ENCODE results near the gene CTBP2. TPM values are rescaled to one million over a fixed set of nuclear protein-coding genes. Genes with fewer than 3 reads are reported as not detected.
A peak's percentile ranks its signal among the peaks of the same experiment; 100 is the strongest.
"Not testable (repeated sequence)": the region's sequence is repeated elsewhere in the genome, so short reads cannot be mapped to it uniquely, and the experiment has no call there.

Gene CTBP2
- total RNA-seq, 1 donor from 2014 or later = 90.6 TPM

GRCh38 chr10:125165584-125166573 is 5.5 kb upstream of the CTBP2 start:
- Mint-ChIP-seq H3K4me1 (ENCODE audit: low read depth) (no peaks in the 10 kb centered on the region), H3K36me3 (ENCODE audit: low read depth) (no peaks in the 10 kb centered on the region), H3K4me3 (ENCODE audit: unreplicated experiment) (no peak overlapping the region), H3K27me3 (ENCODE audit: low read depth) (no peaks in the 10 kb centered on the region), H3K9me3 (ENCODE audit: low read depth) (no peaks in the 10 kb centered on the region), H3K27ac (ENCODE audit: unreplicated experiment) (no peak overlapping the region)
- no peak for DNase-seq (ENCODE audit: low spot score)
- TF ChIP-seq, protein P1, sequence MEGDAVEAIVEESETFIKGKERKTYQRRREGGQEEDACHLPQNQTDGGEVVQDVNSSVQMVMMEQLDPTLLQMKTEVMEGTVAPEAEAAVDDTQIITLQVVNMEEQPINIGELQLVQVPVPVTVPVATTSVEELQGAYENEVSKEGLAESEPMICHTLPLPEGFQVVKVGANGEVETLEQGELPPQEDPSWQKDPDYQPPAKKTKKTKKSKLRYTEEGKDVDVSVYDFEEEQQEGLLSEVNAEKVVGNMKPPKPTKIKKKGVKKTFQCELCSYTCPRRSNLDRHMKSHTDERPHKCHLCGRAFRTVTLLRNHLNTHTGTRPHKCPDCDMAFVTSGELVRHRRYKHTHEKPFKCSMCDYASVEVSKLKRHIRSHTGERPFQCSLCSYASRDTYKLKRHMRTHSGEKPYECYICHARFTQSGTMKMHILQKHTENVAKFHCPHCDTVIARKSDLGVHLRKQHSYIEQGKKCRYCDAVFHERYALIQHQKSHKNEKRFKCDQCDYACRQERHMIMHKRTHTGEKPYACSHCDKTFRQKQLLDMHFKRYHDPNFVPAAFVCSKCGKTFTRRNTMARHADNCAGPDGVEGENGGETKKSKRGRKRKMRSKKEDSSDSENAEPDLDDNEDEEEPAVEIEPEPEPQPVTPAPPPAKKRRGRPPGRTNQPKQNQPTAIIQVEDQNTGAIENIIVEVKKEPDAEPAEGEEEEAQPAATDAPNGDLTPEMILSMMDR (IDR thresholded peaks at IDR 0.05) = no peak

DNA sequence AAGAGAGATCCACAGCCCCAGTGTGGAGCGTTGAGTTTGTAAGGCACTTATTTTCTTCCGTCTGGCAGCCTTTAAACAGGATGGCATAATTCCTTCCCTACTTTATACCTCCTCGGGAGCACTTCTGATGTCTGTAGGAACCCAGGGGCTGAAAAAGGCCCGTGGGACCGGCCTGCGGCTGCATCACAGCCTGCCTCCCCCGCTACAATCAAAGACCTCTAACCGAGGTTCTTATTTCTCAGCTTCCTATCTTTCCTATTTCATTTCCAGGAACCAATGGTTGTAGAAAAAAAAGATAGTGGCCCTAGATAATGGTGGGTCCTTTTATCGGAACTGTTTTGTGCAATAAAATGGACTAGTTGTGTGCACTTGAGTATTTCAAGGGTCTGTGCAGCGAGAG is 4.1 kb upstream of the CTBP2 start:
- no peak for DNase-seq (ENCODE audit: low spot score)
- H3K27me3 Mint-ChIP-seq (ENCODE audit: low read depth) = no peaks in the 10 kb centered on the region

DNA sequence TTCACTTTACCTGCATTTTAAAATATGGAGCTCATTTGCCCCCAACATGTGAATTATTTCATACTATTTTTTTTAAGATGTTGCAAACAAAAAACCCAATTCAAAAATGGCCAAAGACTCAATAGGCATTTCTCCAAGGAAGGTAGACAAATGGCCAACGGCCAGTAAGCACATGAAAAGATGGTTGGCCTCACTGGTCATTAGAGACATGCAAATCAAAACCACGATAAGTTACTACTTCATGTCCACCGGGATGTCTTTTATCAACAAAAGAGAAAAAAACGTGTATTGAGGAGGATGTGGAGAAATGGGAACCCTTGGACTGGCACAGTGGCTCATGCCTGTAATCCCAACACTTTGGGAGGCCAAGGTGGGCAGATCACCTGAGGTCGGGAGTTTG is 3.4 kb upstream of the CTBP2 start:
- H3K4me3 Mint-ChIP-seq (ENCODE audit: unreplicated experiment) = no peak overlapping the region
- H3K4me1 Mint-ChIP-seq (ENCODE audit: low read depth) = no peaks in the 10 kb centered on the region
- H3K36me3 Mint-ChIP-seq (ENCODE audit: low read depth) = no peaks in the 10 kb centered on the region
- TF ChIP-seq, protein P1 (IDR thresholded peaks at IDR 0.05) = no peak
- DNase-seq (ENCODE audit: low spot score) = no peak
- no peaks in the 10 kb centered on the region for H3K9me3 Mint-ChIP-seq (ENCODE audit: low read depth)
- no peaks in the 10 kb centered on the region for H3K27me3 Mint-ChIP-seq (ENCODE audit: low read depth)
- H3K27ac Mint-ChIP-seq (ENCODE audit: unreplicated experiment) = no peak overlapping the region

More for the DNA sequence above, 4.1 kb upstream of the CTBP2 start:
- Mint-ChIP-seq H3K36me3 (ENCODE audit: low read depth) (no peaks in the 10 kb centered on the region), H3K4me1 (ENCODE audit: low read depth) (no peaks in the 10 kb centered on the region), H3K27ac (ENCODE audit: unreplicated experiment) (no peak overlapping the region), H3K9me3 (ENCODE audit: low read depth) (no peaks in the 10 kb centered on the region), H3K4me3 (ENCODE audit: unreplicated experiment) (no peak overlapping the region)
- TF ChIP-seq, protein P1 (IDR thresholded peaks at IDR 0.05) = no peak

DNA sequence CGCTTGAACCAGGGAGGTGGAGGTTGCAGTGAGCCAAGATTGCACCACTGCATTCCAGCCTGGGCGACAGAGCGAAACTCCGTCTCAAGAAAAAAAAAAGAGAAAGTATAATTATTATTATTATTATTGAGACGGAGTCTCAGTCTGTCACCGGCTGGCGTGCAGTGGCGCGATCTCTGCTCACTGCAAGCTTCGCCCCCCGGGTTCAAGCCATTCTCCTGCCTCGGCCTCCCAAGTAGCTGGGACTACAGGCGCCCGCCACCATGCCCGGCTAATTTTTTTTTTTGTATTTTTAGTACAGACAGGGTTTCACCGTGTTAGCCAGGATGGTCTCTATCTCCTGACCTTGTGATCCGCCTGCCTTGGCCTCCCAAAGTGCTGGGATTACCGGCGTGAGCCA is 2.9 kb upstream of the CTBP2 start:
- not testable (repeated sequence) for H3K4me3 Mint-ChIP-seq (ENCODE audit: unreplicated experiment); H3K9me3 Mint-ChIP-seq (ENCODE audit: low read depth); H3K4me1 Mint-ChIP-seq (ENCODE audit: low read depth); H3K36me3 Mint-ChIP-seq (ENCODE audit: low read depth); H3K27ac Mint-ChIP-seq (ENCODE audit: unreplicated experiment); DNase-seq (ENCODE audit: low spot score); H3K27me3 Mint-ChIP-seq (ENCODE audit: low read depth)

DNA sequence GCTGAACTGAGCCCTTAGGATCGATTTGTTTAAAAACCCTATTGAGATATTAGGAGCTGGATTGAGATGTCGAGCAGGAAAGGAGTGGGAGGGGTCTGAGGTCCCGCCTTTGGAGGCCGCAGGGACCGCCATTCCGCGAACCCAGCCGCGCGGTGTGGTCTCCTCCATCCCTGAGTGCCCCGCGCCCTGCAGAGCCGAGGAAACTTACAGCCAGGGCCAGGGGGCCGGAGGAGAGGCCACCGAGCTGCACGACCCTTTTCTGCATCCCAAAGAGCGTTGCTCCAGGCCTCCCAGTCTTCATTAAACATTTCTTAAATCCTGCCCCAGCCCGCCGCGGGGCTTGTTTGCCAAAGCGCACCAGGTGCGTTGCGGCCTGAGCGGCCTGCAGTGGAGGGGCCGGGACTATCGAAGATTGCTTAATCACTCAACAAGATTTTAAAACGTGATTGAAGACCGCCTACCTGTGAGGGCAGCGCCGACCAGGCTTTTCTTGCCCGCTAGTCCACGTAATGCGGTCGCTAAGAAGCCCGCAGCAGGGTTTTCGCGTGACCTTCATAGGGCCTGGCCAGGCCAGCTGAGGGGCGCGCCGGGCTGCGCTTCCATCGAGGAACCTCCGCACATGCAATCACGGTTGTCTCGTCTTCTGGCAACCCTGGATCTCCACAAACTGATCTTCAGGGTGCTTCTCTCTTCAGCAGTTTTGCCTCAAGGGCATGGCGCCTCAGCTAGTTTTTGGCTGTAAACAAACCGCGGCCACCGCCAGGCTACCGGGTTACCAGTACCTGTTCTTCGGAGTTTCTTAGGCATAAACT is 2.0 kb upstream of the CTBP2 start:
- TF ChIP-seq, protein P1 (IDR thresholded peaks at IDR 0.05) = no peak
- peak overlapping the region; percentile 69 for H3K4me3 Mint-ChIP-seq (ENCODE audit: unreplicated experiment)
- no peak for DNase-seq (ENCODE audit: low spot score)
- H3K36me3 Mint-ChIP-seq (ENCODE audit: low read depth) = no peaks in the 10 kb centered on the region
- H3K27ac Mint-ChIP-seq (ENCODE audit: unreplicated experiment) = no peak overlapping the region
- no peaks in the 10 kb centered on the region for H3K9me3 Mint-ChIP-seq (ENCODE audit: low read depth)
- no peaks in the 10 kb centered on the region for H3K27me3 Mint-ChIP-seq (ENCODE audit: low read depth)
- peaks cover 11% of the 10 kb centered on the region for H3K4me1 Mint-ChIP-seq (ENCODE audit: low read depth)
